ENCODE data around the gene ELL.

- TF ChIP-seq, protein P1, sequence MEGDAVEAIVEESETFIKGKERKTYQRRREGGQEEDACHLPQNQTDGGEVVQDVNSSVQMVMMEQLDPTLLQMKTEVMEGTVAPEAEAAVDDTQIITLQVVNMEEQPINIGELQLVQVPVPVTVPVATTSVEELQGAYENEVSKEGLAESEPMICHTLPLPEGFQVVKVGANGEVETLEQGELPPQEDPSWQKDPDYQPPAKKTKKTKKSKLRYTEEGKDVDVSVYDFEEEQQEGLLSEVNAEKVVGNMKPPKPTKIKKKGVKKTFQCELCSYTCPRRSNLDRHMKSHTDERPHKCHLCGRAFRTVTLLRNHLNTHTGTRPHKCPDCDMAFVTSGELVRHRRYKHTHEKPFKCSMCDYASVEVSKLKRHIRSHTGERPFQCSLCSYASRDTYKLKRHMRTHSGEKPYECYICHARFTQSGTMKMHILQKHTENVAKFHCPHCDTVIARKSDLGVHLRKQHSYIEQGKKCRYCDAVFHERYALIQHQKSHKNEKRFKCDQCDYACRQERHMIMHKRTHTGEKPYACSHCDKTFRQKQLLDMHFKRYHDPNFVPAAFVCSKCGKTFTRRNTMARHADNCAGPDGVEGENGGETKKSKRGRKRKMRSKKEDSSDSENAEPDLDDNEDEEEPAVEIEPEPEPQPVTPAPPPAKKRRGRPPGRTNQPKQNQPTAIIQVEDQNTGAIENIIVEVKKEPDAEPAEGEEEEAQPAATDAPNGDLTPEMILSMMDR (IDR thresholded peaks at IDR 0.05 in 2 of 3, conservative IDR thresholded peaks at IDR 0.05 in 1 of 3; ENCODE audit: borderline replicate concordance in 1 of 3, insufficient read depth in 1 of 3, low read depth in 2 of 3, low read length in 2 of 3): no peak
- TF ChIP-seq, protein P2, sequence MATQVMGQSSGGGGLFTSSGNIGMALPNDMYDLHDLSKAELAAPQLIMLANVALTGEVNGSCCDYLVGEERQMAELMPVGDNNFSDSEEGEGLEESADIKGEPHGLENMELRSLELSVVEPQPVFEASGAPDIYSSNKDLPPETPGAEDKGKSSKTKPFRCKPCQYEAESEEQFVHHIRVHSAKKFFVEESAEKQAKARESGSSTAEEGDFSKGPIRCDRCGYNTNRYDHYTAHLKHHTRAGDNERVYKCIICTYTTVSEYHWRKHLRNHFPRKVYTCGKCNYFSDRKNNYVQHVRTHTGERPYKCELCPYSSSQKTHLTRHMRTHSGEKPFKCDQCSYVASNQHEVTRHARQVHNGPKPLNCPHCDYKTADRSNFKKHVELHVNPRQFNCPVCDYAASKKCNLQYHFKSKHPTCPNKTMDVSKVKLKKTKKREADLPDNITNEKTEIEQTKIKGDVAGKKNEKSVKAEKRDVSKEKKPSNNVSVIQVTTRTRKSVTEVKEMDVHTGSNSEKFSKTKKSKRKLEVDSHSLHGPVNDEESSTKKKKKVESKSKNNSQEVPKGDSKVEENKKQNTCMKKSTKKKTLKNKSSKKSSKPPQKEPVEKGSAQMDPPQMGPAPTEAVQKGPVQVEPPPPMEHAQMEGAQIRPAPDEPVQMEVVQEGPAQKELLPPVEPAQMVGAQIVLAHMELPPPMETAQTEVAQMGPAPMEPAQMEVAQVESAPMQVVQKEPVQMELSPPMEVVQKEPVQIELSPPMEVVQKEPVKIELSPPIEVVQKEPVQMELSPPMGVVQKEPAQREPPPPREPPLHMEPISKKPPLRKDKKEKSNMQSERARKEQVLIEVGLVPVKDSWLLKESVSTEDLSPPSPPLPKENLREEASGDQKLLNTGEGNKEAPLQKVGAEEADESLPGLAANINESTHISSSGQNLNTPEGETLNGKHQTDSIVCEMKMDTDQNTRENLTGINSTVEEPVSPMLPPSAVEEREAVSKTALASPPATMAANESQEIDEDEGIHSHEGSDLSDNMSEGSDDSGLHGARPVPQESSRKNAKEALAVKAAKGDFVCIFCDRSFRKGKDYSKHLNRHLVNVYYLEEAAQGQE (IDR thresholded peaks at IDR 0.05; ENCODE audit: low read depth): no peak
- TF ChIP-seq POLR2A (IDR thresholded peaks at IDR 0.05; ENCODE audit: borderline replicate concordance, extremely low read depth, insufficient read depth, insufficient read length) (no peak), ZNF274 (IDR thresholded peaks at IDR 0.05; ENCODE audit: low read depth, low read length) (no peak), EZH2 (IDR thresholded peaks at IDR 0.05) (no peak), SIN3A (IDR thresholded peaks at IDR 0.05; ENCODE audit: low read depth) (no peak), EZH2phosphoT487 (IDR thresholded peaks at IDR 0.05; ENCODE audit: borderline replicate concordance) (no peak), TCF7L2 (IDR thresholded peaks at IDR 0.05; ENCODE audit: borderline replicate concordance, extremely low read depth, insufficient read depth, insufficient read length) (no peak), YY1 (IDR thresholded peaks at IDR 0.05; ENCODE audit: extremely low read depth, insufficient replicate concordance, low read depth, low read length) (no peak), RAD21 (IDR thresholded peaks at IDR 0.05; ENCODE audit: low read depth) (no peak), MAX (IDR thresholded peaks at IDR 0.05) (no peak), ZFX (IDR thresholded peaks at IDR 0.05) (no peak)
- TF ChIP-seq, protein P3, sequence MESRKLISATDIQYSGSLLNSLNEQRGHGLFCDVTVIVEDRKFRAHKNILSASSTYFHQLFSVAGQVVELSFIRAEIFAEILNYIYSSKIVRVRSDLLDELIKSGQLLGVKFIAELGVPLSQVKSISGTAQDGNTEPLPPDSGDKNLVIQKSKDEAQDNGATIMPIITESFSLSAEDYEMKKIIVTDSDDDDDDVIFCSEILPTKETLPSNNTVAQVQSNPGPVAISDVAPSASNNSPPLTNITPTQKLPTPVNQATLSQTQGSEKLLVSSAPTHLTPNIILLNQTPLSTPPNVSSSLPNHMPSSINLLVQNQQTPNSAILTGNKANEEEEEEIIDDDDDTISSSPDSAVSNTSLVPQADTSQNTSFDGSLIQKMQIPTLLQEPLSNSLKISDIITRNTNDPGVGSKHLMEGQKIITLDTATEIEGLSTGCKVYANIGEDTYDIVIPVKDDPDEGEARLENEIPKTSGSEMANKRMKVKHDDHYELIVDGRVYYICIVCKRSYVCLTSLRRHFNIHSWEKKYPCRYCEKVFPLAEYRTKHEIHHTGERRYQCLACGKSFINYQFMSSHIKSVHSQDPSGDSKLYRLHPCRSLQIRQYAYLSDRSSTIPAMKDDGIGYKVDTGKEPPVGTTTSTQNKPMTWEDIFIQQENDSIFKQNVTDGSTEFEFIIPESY (IDR thresholded peaks at IDR 0.05; ENCODE audit: extremely low read depth, insufficient replicate concordance, low read length): no peak
- TF ChIP-seq, protein P4, sequence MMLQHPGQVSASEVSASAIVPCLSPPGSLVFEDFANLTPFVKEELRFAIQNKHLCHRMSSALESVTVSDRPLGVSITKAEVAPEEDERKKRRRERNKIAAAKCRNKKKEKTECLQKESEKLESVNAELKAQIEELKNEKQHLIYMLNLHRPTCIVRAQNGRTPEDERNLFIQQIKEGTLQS (IDR thresholded peaks at IDR 0.05): no peak
These were observed 78.0 kb downstream of the ELL start for GRCh38 chr19:18443831-18444230.
